GM21515 (cell line): ENCODE measurements around the gene NOXA1.
A peak's percentile ranks its signal among the peaks of the same experiment; 100 is the strongest.

Source experiments
- ATAC-seq: cut with Tn5 transposase; IDR thresholded peaks from one replicate; pipeline ENCODE4 v1.9.1; 2021; ENCODE audit not compliant: unreplicated experiment

Gene NOXA1

DNA sequence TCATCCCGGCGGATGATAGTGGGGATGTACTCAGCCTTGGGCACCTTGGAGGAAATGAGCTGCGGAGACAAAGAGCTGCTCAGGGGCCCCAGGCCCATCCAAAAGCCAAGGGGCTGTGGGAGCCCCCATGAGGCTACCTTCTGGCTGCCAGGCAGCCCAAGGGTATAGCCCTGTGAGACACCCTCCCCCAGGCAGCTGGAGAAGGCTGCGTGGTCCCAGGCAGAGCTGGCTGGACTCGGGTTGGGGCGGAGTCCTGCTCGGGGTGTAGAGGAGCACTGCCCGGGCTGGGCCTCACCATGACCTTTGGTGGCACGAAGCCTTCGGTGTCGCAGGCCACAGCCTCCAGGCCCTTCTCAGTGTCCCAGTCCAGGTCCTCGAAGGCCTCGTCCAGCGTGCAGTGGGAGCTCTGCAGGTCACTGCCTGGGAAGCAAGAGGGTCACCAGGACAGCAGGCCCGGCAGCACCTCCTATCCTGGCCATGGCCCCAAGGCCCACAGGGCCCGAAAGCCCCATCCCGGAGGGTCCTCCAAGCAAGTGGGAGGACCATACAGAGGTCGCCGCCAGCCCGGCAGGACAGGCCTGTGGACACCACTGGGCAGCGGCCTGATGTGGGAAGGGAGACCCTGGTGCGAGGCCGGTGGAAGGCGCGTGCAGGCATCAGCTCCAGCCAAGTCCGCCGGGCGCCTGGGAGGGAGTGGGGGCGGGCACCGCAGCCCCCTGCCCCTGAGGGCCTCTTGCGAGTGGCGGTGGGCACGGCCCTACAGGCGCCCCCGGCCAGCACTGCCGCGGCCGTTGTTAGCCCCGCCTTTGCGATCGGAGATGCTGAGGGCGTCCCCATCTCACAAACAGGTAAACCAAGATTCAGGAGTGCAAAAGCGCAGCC lies 29.8 kb downstream of the NOXA1 start:
- ATAC-seq = no peak

DNA sequence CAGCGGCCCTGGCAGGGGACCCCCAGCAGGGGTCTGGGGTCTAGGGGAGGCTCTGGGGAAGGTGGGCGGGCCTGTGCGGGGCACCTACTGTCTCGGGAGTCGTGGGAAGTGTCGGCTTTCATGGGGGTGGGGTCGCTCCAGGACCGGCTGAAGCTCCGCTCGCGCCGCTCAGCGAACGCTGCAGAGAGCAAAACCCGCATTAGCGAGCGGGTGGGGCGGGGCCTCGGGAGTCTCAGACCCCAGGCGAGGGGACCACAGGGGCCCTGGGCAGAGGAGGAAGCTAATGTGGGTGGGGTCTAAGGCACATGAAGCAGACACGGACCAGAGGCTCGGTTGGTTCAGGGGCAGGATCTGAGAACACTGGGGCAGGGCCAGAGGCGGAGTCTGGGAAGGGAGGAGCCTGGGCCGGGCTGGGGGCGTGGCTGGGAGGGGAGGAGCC lies 30.5 kb downstream of the NOXA1 start:
- ATAC-seq = peak; percentile 40

- ATAC-seq = no peak
Measured at GRCh38 chr9:137454145-137454596, 31.0 kb downstream of the NOXA1 start.

GRCh38 chr9:137454597-137455358 lies 31.6 kb downstream of the NOXA1 start:
- ATAC-seq = no peak

- ATAC-seq = no peak
Measured at GRCh38 chr9:137455359-137455991, 32.3 kb downstream of the NOXA1 start.

DNA sequence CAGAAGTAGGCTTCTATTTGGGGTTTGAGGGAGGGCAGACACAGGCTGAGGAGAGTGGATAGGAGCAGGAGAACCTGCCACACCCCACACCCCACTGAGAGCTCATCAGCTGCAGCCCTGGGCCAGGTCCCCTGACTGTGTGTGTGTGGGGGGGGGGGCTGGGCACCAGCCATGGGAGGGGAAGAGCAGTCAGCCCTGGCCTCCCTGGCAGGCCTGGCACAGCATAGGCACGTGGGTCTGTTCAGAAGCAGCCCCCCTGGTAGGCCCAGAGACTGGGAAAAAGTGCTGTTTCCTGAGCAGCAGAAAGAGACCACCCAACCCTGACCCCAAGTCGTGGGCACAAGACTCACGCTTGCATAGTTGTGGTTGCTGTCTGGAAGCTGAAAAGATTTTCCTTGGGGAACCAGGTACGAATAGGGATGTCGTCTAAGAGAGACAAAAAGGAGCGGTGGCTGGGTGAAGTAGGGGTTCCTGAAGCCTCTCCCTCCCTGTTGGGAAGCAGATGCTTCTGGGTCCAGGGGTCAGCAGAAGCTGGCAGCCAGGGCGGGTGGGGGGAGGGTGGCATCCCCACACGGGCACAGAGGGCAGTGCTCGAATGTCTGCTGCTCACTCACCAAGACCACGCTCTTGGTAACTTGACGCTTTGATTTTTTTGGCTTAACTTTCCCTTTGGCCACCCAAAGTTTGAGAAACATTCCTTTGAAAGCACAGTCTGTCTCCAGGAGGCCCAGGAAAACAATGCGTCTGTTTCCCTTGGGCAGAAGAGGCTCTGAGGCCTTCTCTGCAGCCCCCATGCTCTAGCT lies 33.1 kb downstream of the NOXA1 start:
- ATAC-seq = no peak

DNA sequence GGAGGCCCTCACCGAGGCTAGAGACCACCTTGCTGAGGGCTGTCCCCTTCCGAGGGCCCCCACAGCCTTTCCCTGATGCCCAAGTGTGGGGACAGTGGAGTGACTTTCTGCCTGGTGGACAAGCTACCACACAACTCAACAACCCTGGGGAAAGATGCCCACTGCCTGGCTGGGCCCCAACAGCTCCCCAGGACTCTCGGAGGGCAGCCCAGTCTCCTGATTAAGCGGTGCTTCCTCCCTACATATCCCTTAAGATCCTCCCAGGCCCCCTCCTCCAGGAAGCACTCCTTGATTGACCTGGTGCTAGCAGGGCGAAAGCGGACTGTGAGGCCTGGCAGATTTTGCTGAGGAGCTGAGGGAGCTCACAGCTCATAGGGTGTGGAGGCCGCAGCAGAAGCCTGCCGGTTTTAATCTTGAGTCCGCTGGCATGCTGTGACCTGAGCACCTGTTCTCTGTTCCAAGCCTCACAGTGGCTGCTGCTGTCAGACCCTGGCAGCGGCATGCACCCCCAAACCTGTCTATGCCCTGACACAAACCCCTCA lies 33.7 kb downstream of the NOXA1 start:
- ATAC-seq = no peak

DNA sequence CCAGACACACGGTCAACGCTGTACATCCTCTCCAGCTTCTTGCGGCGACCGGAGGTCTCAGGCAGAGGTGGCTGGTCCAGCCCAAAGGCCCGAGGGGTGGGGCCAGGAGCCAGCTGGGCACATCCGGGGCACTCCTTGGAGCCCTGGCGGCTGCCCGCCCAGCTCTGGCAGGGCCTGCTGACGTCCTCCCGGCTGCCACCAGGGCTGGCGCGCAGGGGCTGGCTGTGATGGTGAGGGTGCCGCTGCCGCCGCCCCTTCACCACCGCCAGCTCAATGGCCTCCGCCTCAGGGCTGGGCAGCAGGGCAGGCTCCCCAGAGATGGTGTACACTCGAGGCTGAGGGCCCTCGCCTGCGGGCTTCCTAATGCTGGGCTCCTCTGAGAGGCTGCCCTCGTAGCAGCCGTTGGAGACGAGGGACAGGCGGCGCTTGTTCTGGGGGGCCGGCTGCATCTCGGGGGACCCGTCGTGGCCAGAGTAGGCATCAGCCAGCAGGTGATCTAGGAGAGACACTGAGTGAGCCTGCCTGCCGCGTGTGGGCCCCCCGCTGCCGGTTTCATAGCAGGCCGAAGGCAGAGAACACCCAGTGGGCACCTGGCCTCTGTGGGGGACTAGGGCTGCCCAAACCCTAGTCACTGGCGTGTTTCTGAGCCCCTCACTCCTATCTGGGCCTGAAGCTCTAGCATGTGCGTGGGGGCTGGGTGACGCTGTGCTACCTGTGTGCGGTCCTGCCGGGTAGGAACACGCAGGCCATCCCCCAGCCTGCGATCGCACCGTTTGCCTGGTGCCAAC lies 34.4 kb downstream of the NOXA1 start:
- no peak for ATAC-seq

DNA sequence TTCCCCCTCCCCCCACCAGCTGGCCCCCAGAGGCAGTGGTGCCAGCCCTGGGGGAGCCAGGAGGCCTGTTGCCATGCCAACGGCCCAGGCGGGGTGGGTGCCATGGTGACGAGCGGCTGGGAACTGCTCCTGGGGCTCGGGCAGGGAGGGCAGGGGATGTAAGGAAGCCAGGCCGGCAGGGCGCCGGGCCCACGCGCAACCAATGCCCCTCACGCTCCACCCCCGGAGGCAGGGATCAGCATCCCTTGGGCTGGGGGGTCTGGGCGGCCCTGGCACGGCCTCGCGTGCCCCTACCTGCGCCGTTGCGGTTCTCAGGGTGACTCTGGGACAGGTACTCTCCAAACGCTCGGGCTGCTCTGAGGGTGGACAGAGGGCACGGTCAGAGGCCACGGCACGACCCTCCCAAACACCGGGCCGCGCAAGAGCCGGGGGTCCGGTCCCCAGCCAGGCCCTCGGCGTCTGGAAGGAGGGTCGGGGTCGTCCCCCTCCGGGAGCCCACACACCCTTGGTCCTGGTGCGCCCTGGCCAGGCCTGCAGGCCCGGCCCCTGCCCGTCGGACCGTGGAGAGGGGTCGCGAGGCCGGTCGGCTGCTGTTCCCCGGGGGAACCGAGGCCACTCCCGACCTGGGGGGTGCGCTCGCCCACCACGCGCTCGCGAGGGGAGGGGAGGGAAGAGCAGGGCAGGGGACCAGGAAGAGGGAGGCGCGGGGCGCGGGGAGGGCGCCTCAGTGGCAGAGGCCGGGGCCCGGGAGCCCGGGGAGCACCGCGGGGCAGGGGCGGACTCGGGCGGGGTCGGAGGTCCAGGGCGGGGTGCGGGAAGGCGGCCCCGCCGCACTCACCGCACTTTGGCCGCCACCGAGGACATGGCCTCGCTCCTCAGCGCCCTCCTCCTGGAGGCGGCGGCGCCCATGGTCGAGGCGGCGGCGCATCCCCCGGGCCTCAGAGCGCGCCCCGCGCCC lies 35.3 kb downstream of the NOXA1 start:
- ATAC-seq = peak; percentile 9

- peak; percentile 53 for ATAC-seq
Measured at GRCh38 chr9:137459152-137459600, 36.0 kb downstream of the NOXA1 start, which contains the start of gene NSMF. NSMF (minus strand) TSS chr9:137459334; CDS start chr9:137459102, 232 bp downstream.

DNA sequence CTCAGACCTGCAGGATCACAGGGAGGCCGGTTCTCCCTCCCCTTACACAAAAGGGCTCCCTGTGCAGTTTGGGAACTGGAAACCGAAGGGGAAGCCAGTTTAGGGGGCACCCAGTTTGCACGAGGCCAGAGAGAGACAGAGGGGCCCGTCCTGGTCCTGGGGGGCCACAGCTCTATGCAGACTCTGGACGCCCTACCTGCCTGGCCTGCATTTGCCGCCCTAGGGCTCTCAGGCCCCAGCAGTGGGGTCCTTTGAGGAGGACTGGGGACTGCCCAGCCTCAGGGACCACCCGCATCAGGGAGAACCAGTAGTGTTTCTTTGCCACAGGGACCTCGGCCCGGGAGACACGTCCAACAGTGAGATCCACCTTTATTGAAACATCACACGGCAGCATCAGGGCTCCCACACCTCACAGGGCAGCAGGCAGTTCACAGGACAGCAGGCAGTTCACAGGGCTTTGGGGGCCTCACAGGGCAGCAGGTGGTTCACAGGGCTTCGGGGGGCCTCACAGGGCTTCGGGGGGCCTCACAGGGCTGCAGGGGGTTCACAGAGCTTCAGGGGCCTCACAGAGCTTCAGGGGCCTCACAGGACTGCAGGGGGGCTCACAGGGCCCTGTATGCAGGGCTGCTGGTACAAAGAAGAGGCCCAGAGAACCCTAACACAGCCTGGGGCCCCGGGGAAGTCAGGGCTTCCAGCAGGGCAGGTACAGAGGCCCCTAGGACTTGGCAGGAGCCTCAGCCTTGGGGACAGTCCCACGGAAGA lies 36.6 kb downstream of the NOXA1 start:
- no peak for ATAC-seq

- ATAC-seq = no peak
Measured at GRCh38 chr9:137460363-137461315, 37.4 kb downstream of the NOXA1 start.

DNA sequence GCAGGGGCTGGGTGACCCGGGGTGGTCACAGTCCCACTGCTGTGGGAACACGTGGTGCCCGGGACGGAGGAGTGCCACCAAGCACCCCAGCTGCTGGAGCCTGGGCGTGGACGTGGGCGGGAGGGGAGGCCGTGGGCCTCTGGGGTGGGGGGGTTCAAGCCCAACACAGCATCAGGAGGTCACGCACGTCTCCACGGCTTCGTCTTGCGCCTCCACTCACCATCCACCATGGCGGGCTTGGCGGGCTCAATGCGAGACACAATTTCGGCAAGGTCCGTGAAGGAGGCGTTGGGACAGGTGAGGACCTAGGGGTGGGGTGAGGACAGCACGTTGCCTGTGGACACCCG lies 38.1 kb downstream of the NOXA1 start:
- ATAC-seq = no peak

DNA sequence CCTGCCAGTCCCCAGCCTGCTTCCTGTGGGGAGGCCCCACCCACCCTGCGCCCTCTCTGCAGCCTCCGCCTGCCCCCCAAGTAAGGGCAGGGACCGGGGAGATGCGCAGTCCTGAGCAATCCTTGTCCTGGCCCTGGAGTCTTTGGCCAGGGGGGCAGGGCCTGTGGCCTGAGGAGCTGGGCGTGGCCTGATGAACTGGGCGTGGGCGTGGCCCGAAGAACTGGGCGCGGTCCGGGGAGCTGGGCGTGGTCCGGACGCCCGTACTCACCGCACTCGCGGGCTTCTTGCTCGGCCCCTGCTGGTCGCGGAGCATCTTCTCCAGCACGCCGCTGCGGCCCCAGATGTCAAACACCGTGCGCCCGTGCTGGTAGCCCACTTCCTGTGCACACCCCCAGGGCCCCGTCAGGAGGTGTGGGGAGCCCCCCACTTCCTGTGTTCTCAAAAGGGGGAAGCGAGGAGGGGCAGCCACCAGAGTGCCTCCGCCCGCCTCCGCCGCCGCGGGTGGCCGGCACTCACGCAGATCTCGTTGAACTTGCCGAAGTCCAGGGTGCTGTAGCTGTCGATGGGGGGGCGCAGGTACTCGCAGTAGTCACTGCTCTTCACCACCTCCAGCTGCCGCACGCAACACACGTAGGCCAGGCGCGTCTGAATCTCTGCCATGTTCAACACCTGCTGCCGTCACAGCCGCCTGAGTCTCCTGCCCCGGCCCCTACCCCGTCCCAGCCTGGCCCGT lies 38.6 kb downstream of the NOXA1 start:
- peak; percentile 38 for ATAC-seq

GRCh38 chr9:137462396-137462985 lies 39.3 kb downstream of the NOXA1 start:
- ATAC-seq = no peak
